ENCODE measurements around the gene TANC1. TPM values are rescaled to one million over a fixed set of nuclear protein-coding genes. Genes with fewer than 3 reads are reported as not detected.

The TANC1 gene
- total and polyA plus RNA-seq, 2 experiments from 2014 or later, result 2.8 to 9.5 TPM

- TF ChIP-seq ZNF462 (CRISPR knock-in tag; IDR thresholded peaks at IDR 0.05) (no peak), ZNF331 (CRISPR knock-in tag; IDR thresholded peaks at IDR 0.05; ENCODE audit: low read depth) (no peak), NANOG (IDR thresholded peaks at IDR 0.05; ENCODE audit: borderline replicate concordance) (no peak), EZH2phosphoT487 (IDR thresholded peaks at IDR 0.05; ENCODE audit: unreplicated experiment) (no peak), POLR2AphosphoS5 (IDR thresholded peaks at IDR 0.05; ENCODE audit: low read depth) (no peak)
These were observed 121.1 kb downstream of the TANC1 start (continued) for GRCh38 chr2:159089543-159089942.

- no peak for ATAC-seq
- Histone ChIP-seq H3K4me3 (no peak overlapping the region), H2AFZ (no peak overlapping the region), H3K27me3 (ENCODE audit: insufficient read depth) (no peaks in the 10 kb centered on the region), H3K4me2 (no peak overlapping the region), H3K9me2 (ENCODE audit: insufficient read depth) (no peaks in the 10 kb centered on the region), H3K4me1 (ENCODE audit: insufficient read depth) (peaks cover 10% of the 10 kb centered on the region; the same call in 1 of the 2 replicates), H3K36me3 (ENCODE audit: insufficient read depth) (no peaks in the 10 kb centered on the region; the same call in 1 of the 2 replicates), H3F3A (replicated peaks; ENCODE audit: low read depth) (no peaks in the 10 kb centered on the region), H4K20me1 (replicated peaks; ENCODE audit: insufficient read depth) (no peaks in the 10 kb centered on the region; the same call in 1 of the 2 replicates), H3K27ac (ENCODE audit: low read depth) (no peak overlapping the region), H3K79me2 (replicated peaks; ENCODE audit: insufficient read depth) (no peaks in the 10 kb centered on the region)
- no peak for TF ChIP-seq ZNF114 (CRISPR knock-in tag; IDR thresholded peaks at IDR 0.05)
- TF ChIP-seq CREB1 (CRISPR knock-in tag; IDR thresholded peaks at IDR 0.05; ENCODE audit: low read depth), result no peak
- Mint-ChIP-seq H3K4me3 (no peak overlapping the region), H3K36me3 (ENCODE audit: low read depth) (peaks cover under 1% of the 10 kb centered on the region), H3K9me3 (peaks cover 1% of the 10 kb centered on the region), H3K27me3 (ENCODE audit: insufficient read depth, low read depth, poor library complexity) (peaks cover 4% of the 10 kb centered on the region), H3K27ac (no peak overlapping the region), H3K4me1 (peaks cover 12% of the 10 kb centered on the region; the same call in 2 of the 3 replicates)
- no peak for DNase-seq (ENCODE audit: low spot score)
These were observed 122.2 kb downstream of the TANC1 start for GRCh38 chr2:159090514-159091201.
